ENCODE measurements around the gene SYNGR4.
"Not testable (repeated sequence)": the region's sequence is repeated elsewhere in the genome, so short reads cannot be mapped to it uniquely, and the experiment has no call there.

SYNGR4 gene

GRCh38 chr19:48365602-48366001 is 1.4 kb downstream of the SYNGR4 start:
- no peaks in the 10 kb centered on the region for H3K4me1 ChIP-seq (ENCODE audit: control insufficient read depth, insufficient read depth, low read length)
- H3K36me3 ChIP-seq (ENCODE audit: control insufficient read depth, insufficient read depth, low read length): no peaks in the 10 kb centered on the region
- H3K4me3 ChIP-seq (ENCODE audit: low read length): no peak overlapping the region
- no peak overlapping the region for H3K27ac ChIP-seq (ENCODE audit: low read depth, low read length)
- no peaks in the 10 kb centered on the region for H3K27me3 ChIP-seq (ENCODE audit: control insufficient read depth, insufficient read depth, low read length)
- no peak overlapping the region for H3K9ac ChIP-seq (ENCODE audit: low read length)

- H3K4me3 ChIP-seq (ENCODE audit: low read length): no peak overlapping the region
- H3K4me1 ChIP-seq (ENCODE audit: control insufficient read depth, insufficient read depth, low read length): no peaks in the 10 kb centered on the region
- no peaks in the 10 kb centered on the region for H3K36me3 ChIP-seq (ENCODE audit: control insufficient read depth, insufficient read depth, low read length)
- no peaks in the 10 kb centered on the region for H3K27me3 ChIP-seq (ENCODE audit: control insufficient read depth, insufficient read depth, low read length)
- no peak overlapping the region for H3K27ac ChIP-seq (ENCODE audit: low read depth, low read length)
- no peak overlapping the region for H3K9ac ChIP-seq (ENCODE audit: low read length)
Measured at GRCh38 chr19:48367855-48368254, 3.7 kb downstream of the SYNGR4 start.

- H3K27me3 ChIP-seq (ENCODE audit: control insufficient read depth, insufficient read depth, low read length): no peaks in the 10 kb centered on the region
- H3K9ac ChIP-seq (ENCODE audit: low read length): no peak overlapping the region
- H3K36me3 ChIP-seq (ENCODE audit: control insufficient read depth, insufficient read depth, low read length): no peaks in the 10 kb centered on the region
- H3K27ac ChIP-seq (ENCODE audit: low read depth, low read length): no peak overlapping the region
- no peaks in the 10 kb centered on the region for H3K4me1 ChIP-seq (ENCODE audit: control insufficient read depth, insufficient read depth, low read length)
- H3K4me3 ChIP-seq (ENCODE audit: low read length): no peak overlapping the region
Measured at GRCh38 chr19:48368936-48369335, 4.8 kb downstream of the SYNGR4 start.

- no peak overlapping the region for H3K4me3 ChIP-seq (ENCODE audit: low read length)
Measured at GRCh38 chr19:48370955-48371354, 6.8 kb downstream of the SYNGR4 start.

GRCh38 chr19:48371367-48371766 is 7.2 kb downstream of the SYNGR4 start:
- Histone ChIP-seq H3K4me1 (ENCODE audit: control insufficient read depth, insufficient read depth, low read length) (no peaks in the 10 kb centered on the region), H3K9ac (ENCODE audit: low read length) (no peak overlapping the region), H3K36me3 (ENCODE audit: control insufficient read depth, insufficient read depth, low read length) (no peaks in the 10 kb centered on the region), H3K27me3 (ENCODE audit: control insufficient read depth, insufficient read depth, low read length) (no peaks in the 10 kb centered on the region), H3K4me3 (ENCODE audit: low read length) (no peak overlapping the region), H3K27ac (ENCODE audit: low read depth, low read length) (no peak overlapping the region)

More at GRCh38 chr19:48370955-48371354, 6.8 kb downstream of the SYNGR4 start:
- Histone ChIP-seq H3K4me1 (ENCODE audit: control insufficient read depth, insufficient read depth, low read length) (no peaks in the 10 kb centered on the region), H3K27me3 (ENCODE audit: control insufficient read depth, insufficient read depth, low read length) (no peaks in the 10 kb centered on the region), H3K27ac (ENCODE audit: low read depth, low read length) (no peak overlapping the region), H3K9ac (ENCODE audit: low read length) (no peak overlapping the region), H3K36me3 (ENCODE audit: control insufficient read depth, insufficient read depth, low read length) (no peaks in the 10 kb centered on the region)

GRCh38 chr19:48371771-48372170 is 7.6 kb downstream of the SYNGR4 start:
- not testable (repeated sequence) for H3K9ac ChIP-seq (ENCODE audit: low read length); H3K27ac ChIP-seq (ENCODE audit: low read depth, low read length); H3K4me1 ChIP-seq (ENCODE audit: control insufficient read depth, insufficient read depth, low read length); H3K27me3 ChIP-seq (ENCODE audit: control insufficient read depth, insufficient read depth, low read length); H3K4me3 ChIP-seq (ENCODE audit: low read length); H3K36me3 ChIP-seq (ENCODE audit: control insufficient read depth, insufficient read depth, low read length)

- no peak overlapping the region for H3K9ac ChIP-seq (ENCODE audit: low read length)
Measured at GRCh38 chr19:48372904-48373303, 8.7 kb downstream of the SYNGR4 start.

GRCh38 chr19:48373567-48373966 is 9.4 kb downstream of the SYNGR4 start:
- Histone ChIP-seq H3K4me3 (ENCODE audit: low read length) (no peak overlapping the region), H3K4me1 (ENCODE audit: control insufficient read depth, insufficient read depth, low read length) (no peaks in the 10 kb centered on the region), H3K9ac (ENCODE audit: low read length) (no peak overlapping the region), H3K27ac (ENCODE audit: low read depth, low read length) (no peak overlapping the region), H3K36me3 (ENCODE audit: control insufficient read depth, insufficient read depth, low read length) (no peaks in the 10 kb centered on the region), H3K27me3 (ENCODE audit: control insufficient read depth, insufficient read depth, low read length) (no peaks in the 10 kb centered on the region)

More at GRCh38 chr19:48372904-48373303, 8.7 kb downstream of the SYNGR4 start:
- Histone ChIP-seq H3K27ac (ENCODE audit: low read depth, low read length) (no peak overlapping the region), H3K4me1 (ENCODE audit: control insufficient read depth, insufficient read depth, low read length) (no peaks in the 10 kb centered on the region), H3K4me3 (ENCODE audit: low read length) (no peak overlapping the region), H3K36me3 (ENCODE audit: control insufficient read depth, insufficient read depth, low read length) (no peaks in the 10 kb centered on the region), H3K27me3 (ENCODE audit: control insufficient read depth, insufficient read depth, low read length) (no peaks in the 10 kb centered on the region)

- no peaks in the 10 kb centered on the region for H3K27me3 ChIP-seq (ENCODE audit: control insufficient read depth, insufficient read depth, low read length)
- H3K9ac ChIP-seq (ENCODE audit: low read length): no peak overlapping the region
Measured at GRCh38 chr19:48378194-48378570, 14.0 kb downstream of the SYNGR4 start.

GRCh38 chr19:48379058-48379457 is 14.9 kb downstream of the SYNGR4 start:
- H3K9ac ChIP-seq (ENCODE audit: low read length): no peak overlapping the region
- H3K4me3 ChIP-seq (ENCODE audit: low read length): no peak overlapping the region
- H3K27me3 ChIP-seq (ENCODE audit: control insufficient read depth, insufficient read depth, low read length): no peaks in the 10 kb centered on the region
- no peaks in the 10 kb centered on the region for H3K4me1 ChIP-seq (ENCODE audit: control insufficient read depth, insufficient read depth, low read length)
- H3K36me3 ChIP-seq (ENCODE audit: control insufficient read depth, insufficient read depth, low read length): peaks cover 7% of the 10 kb centered on the region
- no peak overlapping the region for H3K27ac ChIP-seq (ENCODE audit: low read depth, low read length)

More at GRCh38 chr19:48378194-48378570, 14.0 kb downstream of the SYNGR4 start:
- no peak overlapping the region for H3K27ac ChIP-seq (ENCODE audit: low read depth, low read length)
- H3K36me3 ChIP-seq (ENCODE audit: control insufficient read depth, insufficient read depth, low read length): peaks cover 2% of the 10 kb centered on the region
- no peak overlapping the region for H3K4me3 ChIP-seq (ENCODE audit: low read length)
- no peaks in the 10 kb centered on the region for H3K4me1 ChIP-seq (ENCODE audit: control insufficient read depth, insufficient read depth, low read length)

- peaks cover 22% of the 10 kb centered on the region for H3K36me3 ChIP-seq (ENCODE audit: control insufficient read depth, insufficient read depth, low read length)
- no peaks in the 10 kb centered on the region for H3K4me1 ChIP-seq (ENCODE audit: control insufficient read depth, insufficient read depth, low read length)
- no peak overlapping the region for H3K9ac ChIP-seq (ENCODE audit: low read length)
- H3K27me3 ChIP-seq (ENCODE audit: control insufficient read depth, insufficient read depth, low read length): no peaks in the 10 kb centered on the region
- no peak overlapping the region for H3K4me3 ChIP-seq (ENCODE audit: low read length)
- H3K27ac ChIP-seq (ENCODE audit: low read depth, low read length): no peak overlapping the region
Measured at GRCh38 chr19:48381178-48381950, 17.2 kb downstream of the SYNGR4 start.

GRCh38 chr19:48382286-48382685 is 18.1 kb downstream of the SYNGR4 start:
- Histone ChIP-seq H3K9ac (ENCODE audit: low read length) (no peak overlapping the region), H3K27ac (ENCODE audit: low read depth, low read length) (no peak overlapping the region), H3K4me1 (ENCODE audit: control insufficient read depth, insufficient read depth, low read length) (no peaks in the 10 kb centered on the region), H3K36me3 (ENCODE audit: control insufficient read depth, insufficient read depth, low read length) (peaks cover 22% of the 10 kb centered on the region), H3K4me3 (ENCODE audit: low read length) (no peak overlapping the region), H3K27me3 (ENCODE audit: control insufficient read depth, insufficient read depth, low read length) (no peaks in the 10 kb centered on the region)

GRCh38 chr19:48385461-48386087 is 21.4 kb downstream of the SYNGR4 start:
- H3K27ac ChIP-seq (ENCODE audit: low read depth, low read length): no peak overlapping the region
- no peak overlapping the region for H3K9ac ChIP-seq (ENCODE audit: low read length)
- no peaks in the 10 kb centered on the region for H3K27me3 ChIP-seq (ENCODE audit: control insufficient read depth, insufficient read depth, low read length)
- no peak overlapping the region for H3K4me3 ChIP-seq (ENCODE audit: low read length)
- H3K36me3 ChIP-seq (ENCODE audit: control insufficient read depth, insufficient read depth, low read length): peaks cover 28% of the 10 kb centered on the region
- H3K4me1 ChIP-seq (ENCODE audit: control insufficient read depth, insufficient read depth, low read length): no peaks in the 10 kb centered on the region
